A673 (cell line): ENCODE measurements around the gene GNRH2.

ENCODE experiments used
- CTCF ChIP-seq: fragments of 300-800, 200-600 bp; sonication (generic); conservative IDR thresholded peaks from 2 replicates; pipeline ENCODE4 v1.5.1; 2017; ENCODE audit warnings: low read depth, mild to moderate bottlenecking, antibody characterized with exemption, low read length, moderate library complexity, mixed read lengths
- EZH2 ChIP-seq: fragments of 200-600 bp; sonication (generic); IDR thresholded peaks from 2 replicates; pipeline ENCODE4 v1.6.1; 2017; ENCODE audit warnings: borderline replicate concordance, low read depth, mild to moderate bottlenecking, mixed read lengths, antibody characterized with exemption, low read length; ENCODE audit not compliant: poor library complexity, severe bottlenecking

DNA sequence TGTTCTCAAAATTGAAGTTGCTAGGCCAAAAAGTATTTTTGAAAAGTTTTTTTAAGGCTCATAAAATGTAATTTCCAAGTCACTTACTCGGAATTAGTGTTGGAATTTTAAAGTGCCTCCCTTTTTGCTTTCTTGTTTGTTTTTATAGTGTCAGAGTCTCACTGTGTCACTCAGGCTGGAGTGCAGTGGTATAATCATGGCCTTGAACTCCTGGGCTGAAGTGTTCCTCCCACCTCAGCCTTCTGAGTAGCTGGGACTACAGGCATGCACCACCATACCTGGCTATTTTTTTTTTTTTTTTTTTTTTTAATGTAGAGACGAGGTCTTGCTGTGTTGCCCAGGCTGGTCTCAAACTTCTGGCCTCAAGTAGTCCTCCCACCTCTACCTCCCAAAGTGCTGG is 40.0 kb upstream of the GNRH2 start:
- TF ChIP-seq EZH2 (no peak), CTCF (no peak)
